ENCODE data around the gene ACOXL. TPM values are rescaled to one million over a fixed set of nuclear protein-coding genes. Genes with fewer than 3 reads are reported as not detected.

ACOXL gene
- total RNA-seq, 1 donor from 2014 or later, result 0.23 TPM

DNA sequence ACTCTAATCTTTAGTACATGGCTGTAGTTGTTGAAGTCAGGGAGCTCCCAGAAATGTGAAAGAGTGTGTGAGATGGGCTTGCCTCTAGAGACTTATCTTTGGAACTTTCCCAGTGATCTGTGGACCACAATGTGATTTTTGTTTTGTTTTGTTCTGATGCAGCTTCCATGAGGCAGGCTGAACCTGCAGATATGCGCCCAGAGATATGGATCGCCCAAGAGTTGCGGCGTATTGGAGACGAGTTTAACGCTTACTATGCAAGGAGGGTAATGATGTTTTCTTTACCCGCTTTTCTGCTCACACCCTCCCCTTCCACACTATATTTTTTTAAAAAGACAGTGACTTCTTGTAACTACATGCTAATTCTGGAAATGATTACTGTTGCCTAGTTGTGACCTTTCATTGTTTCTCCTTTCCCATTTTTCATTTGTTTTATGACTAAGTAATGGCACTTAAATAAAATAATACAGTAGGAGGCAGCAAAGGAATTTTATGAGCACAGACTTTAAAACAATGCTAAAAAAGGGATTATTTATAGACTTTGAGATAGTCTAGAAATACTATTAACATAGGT, 417.6 kb downstream of the ACOXL start:
- Histone ChIP-seq H3K4me3 (ENCODE audit: insufficient read depth, low read depth, low read length) (no peak overlapping the region), H3K9ac (ENCODE audit: low read length) (no peak overlapping the region), H3K36me3 (ENCODE audit: insufficient read depth, low read length) (no peaks in the 10 kb centered on the region), H3K4me1 (ENCODE audit: insufficient read depth, low read length) (no peaks in the 10 kb centered on the region), H3K27ac (ENCODE audit: low read depth, low read length) (no peak overlapping the region), H3K79me2 (ENCODE audit: insufficient read depth, low read length) (no peaks in the 10 kb centered on the region), H3K4me2 (ENCODE audit: low read length) (no peak overlapping the region), H3K27me3 (ENCODE audit: insufficient read depth, low read length) (no peaks in the 10 kb centered on the region), H4K20me1 (ENCODE audit: insufficient read depth, low read length) (no peaks in the 10 kb centered on the region), H2AFZ (ENCODE audit: low read depth, low read length) (no peak overlapping the region), H3K9me3 (ENCODE audit: insufficient read depth, low read depth, low read length) (no peaks in the 10 kb centered on the region)
- no peak overlapping the region for H3K4me3 Mint-ChIP-seq (ENCODE audit: unreplicated experiment)
- no peaks in the 10 kb centered on the region for H3K9me3 Mint-ChIP-seq (ENCODE audit: unreplicated experiment)
- H3K27me3 Mint-ChIP-seq (ENCODE audit: low read depth, unreplicated experiment), result no peaks in the 10 kb centered on the region
- DNase-seq (ENCODE audit: low read depth) (no peak), FAIRE-seq (no peak)
- no peak for TF ChIP-seq EZH2 (IDR thresholded peaks at IDR 0.05; ENCODE audit: insufficient read depth, low read length)
- H3K4me1 Mint-ChIP-seq (ENCODE audit: low read depth, unreplicated experiment), result peaks cover 5% of the 10 kb centered on the region
- H3K36me3 Mint-ChIP-seq (ENCODE audit: low read depth, unreplicated experiment), result peaks cover 18% of the 10 kb centered on the region
- no peak overlapping the region for H3K27ac Mint-ChIP-seq (ENCODE audit: unreplicated experiment)

DNA sequence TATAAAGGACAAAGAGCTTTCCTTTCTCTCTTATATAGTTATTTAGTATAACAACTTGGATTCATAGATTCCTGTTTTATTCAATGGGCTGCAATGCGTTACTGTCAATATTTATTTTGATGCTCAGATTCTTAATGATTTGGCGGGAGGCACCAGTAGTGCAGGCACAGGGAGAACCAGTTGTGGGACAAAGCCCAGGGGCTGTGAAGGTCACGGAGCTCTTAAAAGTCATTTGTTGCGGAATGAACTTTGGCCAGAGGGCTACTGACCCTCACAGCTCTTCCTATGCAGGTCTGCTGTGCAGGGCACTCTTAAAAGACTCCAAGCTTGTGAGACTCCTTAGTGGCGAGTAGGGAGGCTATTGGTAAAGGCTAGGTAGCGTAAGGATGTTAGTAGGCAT, 422.4 kb downstream of the ACOXL start:
- H3K27me3 Mint-ChIP-seq (ENCODE audit: low read depth, unreplicated experiment), result no peaks in the 10 kb centered on the region
- peaks cover 28% of the 10 kb centered on the region for H3K4me1 Mint-ChIP-seq (ENCODE audit: low read depth, unreplicated experiment)
- H3K4me1 ChIP-seq (ENCODE audit: insufficient read depth, low read length), result peaks cover 4% of the 10 kb centered on the region
- H3K27ac ChIP-seq (ENCODE audit: low read depth, low read length), result no peak overlapping the region
- H4K20me1 ChIP-seq (ENCODE audit: insufficient read depth, low read length), result no peaks in the 10 kb centered on the region
- H3K27me3 ChIP-seq (ENCODE audit: insufficient read depth, low read length), result no peaks in the 10 kb centered on the region
- no peak overlapping the region for H3K9ac ChIP-seq (ENCODE audit: low read length)
- DNase-seq (ENCODE audit: low read depth) (no peak), FAIRE-seq (no peak)
- H2AFZ ChIP-seq (ENCODE audit: low read depth, low read length), result no peak overlapping the region
- no peak overlapping the region for H3K4me2 ChIP-seq (ENCODE audit: low read length)
- no peaks in the 10 kb centered on the region for H3K79me2 ChIP-seq (ENCODE audit: insufficient read depth, low read length)
- no peaks in the 10 kb centered on the region for H3K36me3 ChIP-seq (ENCODE audit: insufficient read depth, low read length)
- H3K4me3 Mint-ChIP-seq (ENCODE audit: unreplicated experiment), result no peak overlapping the region
- H3K4me3 ChIP-seq (ENCODE audit: insufficient read depth, low read depth, low read length), result no peak overlapping the region
- TF ChIP-seq, protein P1, sequence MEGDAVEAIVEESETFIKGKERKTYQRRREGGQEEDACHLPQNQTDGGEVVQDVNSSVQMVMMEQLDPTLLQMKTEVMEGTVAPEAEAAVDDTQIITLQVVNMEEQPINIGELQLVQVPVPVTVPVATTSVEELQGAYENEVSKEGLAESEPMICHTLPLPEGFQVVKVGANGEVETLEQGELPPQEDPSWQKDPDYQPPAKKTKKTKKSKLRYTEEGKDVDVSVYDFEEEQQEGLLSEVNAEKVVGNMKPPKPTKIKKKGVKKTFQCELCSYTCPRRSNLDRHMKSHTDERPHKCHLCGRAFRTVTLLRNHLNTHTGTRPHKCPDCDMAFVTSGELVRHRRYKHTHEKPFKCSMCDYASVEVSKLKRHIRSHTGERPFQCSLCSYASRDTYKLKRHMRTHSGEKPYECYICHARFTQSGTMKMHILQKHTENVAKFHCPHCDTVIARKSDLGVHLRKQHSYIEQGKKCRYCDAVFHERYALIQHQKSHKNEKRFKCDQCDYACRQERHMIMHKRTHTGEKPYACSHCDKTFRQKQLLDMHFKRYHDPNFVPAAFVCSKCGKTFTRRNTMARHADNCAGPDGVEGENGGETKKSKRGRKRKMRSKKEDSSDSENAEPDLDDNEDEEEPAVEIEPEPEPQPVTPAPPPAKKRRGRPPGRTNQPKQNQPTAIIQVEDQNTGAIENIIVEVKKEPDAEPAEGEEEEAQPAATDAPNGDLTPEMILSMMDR (IDR thresholded peaks at IDR 0.05; ENCODE audit: insufficient read depth, low read depth, low read length), result no peak
- TF ChIP-seq EZH2 (IDR thresholded peaks at IDR 0.05; ENCODE audit: insufficient read depth, low read length), result no peak
- H3K9me3 Mint-ChIP-seq (ENCODE audit: unreplicated experiment), result no peaks in the 10 kb centered on the region
- H3K27ac Mint-ChIP-seq (ENCODE audit: unreplicated experiment), result no peak overlapping the region
- H3K36me3 Mint-ChIP-seq (ENCODE audit: low read depth, unreplicated experiment), result peaks cover 29% of the 10 kb centered on the region
- no peaks in the 10 kb centered on the region for H3K9me3 ChIP-seq (ENCODE audit: insufficient read depth, low read depth, low read length)

DNA sequence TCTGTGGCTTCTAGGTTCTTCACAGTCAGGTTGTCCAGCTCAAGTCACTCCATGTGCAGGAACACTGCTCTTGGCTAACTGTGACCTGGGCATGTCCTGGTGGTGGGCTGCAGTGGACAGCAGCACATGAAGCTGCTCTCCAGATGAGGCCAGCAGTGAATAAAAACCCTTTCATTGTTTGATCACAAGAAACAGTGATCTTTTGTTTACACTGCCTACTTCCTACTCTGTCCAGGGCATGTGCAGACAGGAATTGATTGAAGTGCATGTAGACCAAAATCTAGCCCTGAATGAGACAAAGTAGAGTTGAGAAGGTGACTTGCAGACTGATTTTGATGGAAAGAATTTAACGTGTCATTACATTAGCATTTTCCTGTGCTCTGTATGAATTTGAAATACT, 423.2 kb downstream of the ACOXL start:
- Histone ChIP-seq H3K79me2 (ENCODE audit: insufficient read depth, low read length) (no peaks in the 10 kb centered on the region), H3K4me2 (ENCODE audit: low read length) (no peak overlapping the region), H4K20me1 (ENCODE audit: insufficient read depth, low read length) (no peaks in the 10 kb centered on the region), H3K4me1 (ENCODE audit: insufficient read depth, low read length) (peaks cover 12% of the 10 kb centered on the region), H2AFZ (ENCODE audit: low read depth, low read length) (no peak overlapping the region), H3K4me3 (ENCODE audit: insufficient read depth, low read depth, low read length) (no peak overlapping the region), H3K9me3 (ENCODE audit: insufficient read depth, low read depth, low read length) (no peaks in the 10 kb centered on the region), H3K36me3 (ENCODE audit: insufficient read depth, low read length) (no peaks in the 10 kb centered on the region), H3K9ac (ENCODE audit: low read length) (no peak overlapping the region), H3K27me3 (ENCODE audit: insufficient read depth, low read length) (no peaks in the 10 kb centered on the region), H3K27ac (ENCODE audit: low read depth, low read length) (no peak overlapping the region)
- DNase-seq (ENCODE audit: low read depth) (peak; percentile 23), FAIRE-seq (no peak)
- no peak for TF ChIP-seq EZH2 (IDR thresholded peaks at IDR 0.05; ENCODE audit: insufficient read depth, low read length)
- TF ChIP-seq, protein P1 (IDR thresholded peaks at IDR 0.05; ENCODE audit: insufficient read depth, low read depth, low read length), result no peak
- no peaks in the 10 kb centered on the region for H3K27me3 Mint-ChIP-seq (ENCODE audit: low read depth, unreplicated experiment)
- H3K9me3 Mint-ChIP-seq (ENCODE audit: unreplicated experiment), result peaks cover 1% of the 10 kb centered on the region
- peaks cover 37% of the 10 kb centered on the region for H3K4me1 Mint-ChIP-seq (ENCODE audit: low read depth, unreplicated experiment)
- H3K4me3 Mint-ChIP-seq (ENCODE audit: unreplicated experiment), result no peak overlapping the region
- H3K27ac Mint-ChIP-seq (ENCODE audit: unreplicated experiment), result peak overlapping the region; percentile 60
- peaks cover 31% of the 10 kb centered on the region for H3K36me3 Mint-ChIP-seq (ENCODE audit: low read depth, unreplicated experiment)

Data from astrocyte (in vitro differentiated cells and primary cell).